DND-41 (cell line): Measurements from ENCODE around the gene ZNF302.

Source experiments
- ATAC-seq: fragments of 200-7000 bp; cut with Tn5 transposase; 3 replicates; pipeline ENCODE4 v1.9.1; 2021; ENCODE audit warnings: low read depth; ENCODE audit not compliant: insufficient read depth
- DNase-seq: peaks from one replicate; pipeline ENCODE4 v3.0.0-alpha.2; 2020
- H2AFZ ChIP-seq: 2 replicates; pipeline ENCODE4 v1.6.0; 2012; ENCODE audit warnings: low read depth, low read length
- H3K27ac ChIP-seq: 2 replicates; pipeline ENCODE4 v1.5.1; 2012; ENCODE audit warnings: low read length, inconsistent platforms
- H3K27me3 ChIP-seq: fragments of 200-600 bp; sonication (generic); 2 replicates; pipeline ENCODE4 v1.6.0; 2012; ENCODE audit warnings: low read length, mild to moderate bottlenecking, inconsistent platforms; ENCODE audit not compliant: insufficient read depth, poor library complexity
- H3K36me3 ChIP-seq: 2 replicates; pipeline ENCODE4 v1.5.1; 2012; ENCODE audit warnings: low read length, inconsistent platforms; ENCODE audit not compliant: insufficient read depth
- H3K4me1 ChIP-seq: 2 replicates; pipeline ENCODE4 v1.5.1; 2012; ENCODE audit warnings: mild to moderate bottlenecking, low read length; ENCODE audit not compliant: insufficient read depth
- H3K4me2 ChIP-seq: 2 replicates; pipeline ENCODE4 v1.6.0; 2012; ENCODE audit warnings: mild to moderate bottlenecking, moderate library complexity, low read length, inconsistent platforms; ENCODE audit not compliant: insufficient read depth
- H3K4me3 ChIP-seq, 2 experiments: fragments of 200-600 bp in 1 of 2; shearing (Covaris generic) in 1 of 2; 2 replicates each; pipeline ENCODE4 v1.5.1; 2012 to 2016; ENCODE audit warnings: inconsistent platforms in 2 of 2, low read length in 2 of 2, mild to moderate bottlenecking in 2 of 2, low read depth in 1 of 2, moderate library complexity in 1 of 2
- H3K79me2 ChIP-seq: 2 replicates; pipeline ENCODE4 v1.6.0; 2012; ENCODE audit warnings: low read length, inconsistent platforms; ENCODE audit not compliant: insufficient read depth
- H3K9ac ChIP-seq: 2 replicates; pipeline ENCODE4 v1.6.0; 2012; ENCODE audit warnings: low read depth, mild to moderate bottlenecking, inconsistent platforms, low read length, moderate library complexity
- H3K9me3 ChIP-seq: 2 replicates; pipeline ENCODE4 v1.5.1; 2012; ENCODE audit warnings: low read length, moderate library complexity, mild to moderate bottlenecking, inconsistent platforms; ENCODE audit not compliant: insufficient read depth, severe bottlenecking
- H4K20me1 ChIP-seq: 2 replicates; pipeline ENCODE4 v1.6.0; 2012; ENCODE audit warnings: low read length; ENCODE audit not compliant: insufficient read depth
- CTCF ChIP-seq: IDR thresholded peaks from 2 replicates; pipeline ENCODE4 v1.5.1; 2012; ENCODE audit warnings: borderline replicate concordance, low read length, moderate library complexity, mild to moderate bottlenecking; ENCODE audit not compliant: poor library complexity, severe bottlenecking; ENCODE audit errors: extremely low read depth
- EZH2 ChIP-seq: IDR thresholded peaks from 3 replicates; pipeline ENCODE4 v1.6.1; 2012; ENCODE audit warnings: borderline replicate concordance, low read depth, mild to moderate bottlenecking, moderate library complexity, low read length, inconsistent platforms; ENCODE audit not compliant: severe bottlenecking

The ZNF302 gene

DNA sequence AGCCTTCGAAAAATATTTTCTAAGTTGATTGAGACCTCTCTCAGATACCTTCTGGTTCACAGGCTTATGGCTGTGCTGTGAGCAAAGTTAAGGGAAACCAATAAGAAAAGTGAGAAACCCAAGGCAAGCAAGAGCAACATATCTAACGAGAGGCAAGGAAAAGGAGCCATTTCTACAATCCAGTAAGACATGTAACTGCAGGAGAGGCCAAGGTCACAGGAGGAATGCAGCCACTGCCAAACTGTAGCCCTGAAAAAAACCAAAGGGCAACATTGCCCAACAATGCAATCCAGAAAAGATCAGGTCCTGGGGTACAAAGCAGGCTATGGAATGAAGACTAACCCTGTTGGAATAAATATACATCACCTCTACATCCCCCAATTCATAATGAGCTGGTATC, 21.8 kb upstream of the ZNF302 start:
- Histone ChIP-seq H3K4me1 (no peaks in the 10 kb centered on the region), H2AFZ (no peak overlapping the region), H4K20me1 (no peaks in the 10 kb centered on the region), H3K9ac (no peak overlapping the region), H3K79me2 (no peaks in the 10 kb centered on the region), H3K27ac (no peak overlapping the region), H3K9me3 (peaks cover 3% of the 10 kb centered on the region), H3K27me3 (no peaks in the 10 kb centered on the region), H3K36me3 (no peaks in the 10 kb centered on the region), H3K4me2 (no peak overlapping the region), H3K4me3 (no peak overlapping the region)
- ATAC-seq (no peak), DNase-seq (no peak)
- TF ChIP-seq CTCF (no peak), EZH2 (no peak)

DNA sequence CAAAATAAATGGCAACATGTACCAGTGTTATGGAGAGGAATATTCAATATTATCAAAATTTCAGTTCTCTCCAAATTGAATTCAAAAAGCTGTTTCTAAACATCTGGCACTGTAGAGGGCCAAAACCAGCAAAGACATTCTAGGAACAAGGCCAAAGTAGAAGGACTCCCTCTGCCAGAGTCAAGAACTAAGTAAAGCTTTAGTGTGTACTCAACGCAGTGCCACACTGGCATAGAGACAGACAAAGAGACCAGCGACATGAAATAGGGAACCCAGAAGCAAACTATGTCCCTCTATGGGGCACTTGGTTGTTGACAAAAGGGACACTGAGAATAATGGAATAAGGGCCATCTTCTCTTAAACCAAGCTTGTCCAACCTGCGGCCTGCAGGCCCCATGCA, 16.1 kb upstream of the ZNF302 start:
- no peak overlapping the region for H2AFZ ChIP-seq
- ATAC-seq (no peak), DNase-seq (no peak)
- H3K9me3 ChIP-seq: no peaks in the 10 kb centered on the region
- no peak overlapping the region for H3K4me2 ChIP-seq
- H3K9ac ChIP-seq: no peak overlapping the region
- TF ChIP-seq CTCF (no peak), EZH2 (no peak)
- H3K36me3 ChIP-seq: no peaks in the 10 kb centered on the region
- no peaks in the 10 kb centered on the region for H3K27me3 ChIP-seq
- H3K4me3 ChIP-seq: no peak overlapping the region
- H3K79me2 ChIP-seq: peaks cover 2% of the 10 kb centered on the region; the same call in 1 of the 2 replicates
- H4K20me1 ChIP-seq: no peaks in the 10 kb centered on the region
- H3K4me1 ChIP-seq: peaks cover 8% of the 10 kb centered on the region
- H3K27ac ChIP-seq: no peak overlapping the region

GRCh38 chr19:34662919-34663318, 14.6 kb upstream of the ZNF302 start:
- Histone ChIP-seq H3K4me2 (no peak overlapping the region), H3K36me3 (no peaks in the 10 kb centered on the region), H4K20me1 (no peaks in the 10 kb centered on the region), H3K79me2 (peaks cover 9% of the 10 kb centered on the region), H3K4me1 (peaks cover 22% of the 10 kb centered on the region), H2AFZ (no peak overlapping the region), H3K9ac (no peak overlapping the region), H3K27me3 (no peaks in the 10 kb centered on the region), H3K9me3 (no peaks in the 10 kb centered on the region), H3K4me3 (no peak overlapping the region), H3K27ac (no peak overlapping the region)
- DNase-seq (peak; percentile 65), ATAC-seq (peak; percentile 86)
- TF ChIP-seq EZH2: no peak
- TF ChIP-seq CTCF: peak; percentile 78

DNA sequence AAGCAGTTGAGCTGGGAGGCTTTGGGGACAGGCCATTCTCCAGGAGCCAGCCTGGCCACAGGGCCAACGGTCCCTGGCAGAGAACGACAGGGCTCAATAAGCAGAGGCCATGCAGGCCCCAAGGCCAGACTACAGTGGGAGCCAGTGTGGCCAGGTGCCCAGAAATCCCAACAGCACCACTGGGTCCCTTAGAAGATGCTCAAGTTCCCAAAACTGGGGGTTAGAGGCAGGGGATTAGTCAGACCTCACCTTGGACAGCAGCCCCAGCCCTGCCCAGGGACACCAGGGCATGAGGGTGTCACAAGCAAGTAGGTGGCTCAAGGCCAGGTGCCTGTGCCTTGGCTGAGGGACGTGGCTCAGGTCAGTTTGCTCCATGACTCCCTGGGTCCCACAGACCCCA, 13.3 kb upstream of the ZNF302 start:
- no peaks in the 10 kb centered on the region for H4K20me1 ChIP-seq
- no peak overlapping the region for H3K4me3 ChIP-seq
- TF ChIP-seq EZH2 (no peak), CTCF (no peak)
- no peaks in the 10 kb centered on the region for H3K27me3 ChIP-seq
- no peak for DNase-seq
- no peak for ATAC-seq
- no peak overlapping the region for H3K9ac ChIP-seq
- H3K4me2 ChIP-seq: no peak overlapping the region
- H3K36me3 ChIP-seq: no peaks in the 10 kb centered on the region
- no peaks in the 10 kb centered on the region for H3K9me3 ChIP-seq
- H3K79me2 ChIP-seq: peaks cover 9% of the 10 kb centered on the region
- no peak overlapping the region for H3K27ac ChIP-seq
- H3K4me1 ChIP-seq: peaks cover 24% of the 10 kb centered on the region
- H2AFZ ChIP-seq: no peak overlapping the region
